GM19351 (cell line): ENCODE results near the gene SIRT2.

Source experiments
- ATAC-seq: cut with Tn5 transposase; IDR thresholded peaks from one replicate; pipeline ENCODE4 v1.9.1; 2021; ENCODE audit warnings: mild to moderate bottlenecking, moderate library complexity; ENCODE audit not compliant: unreplicated experiment

Gene SIRT2

GRCh38 chr19:38848299-38849146 is 50.9 kb downstream of the SIRT2 start:
- ATAC-seq = no peak

- no peak for ATAC-seq
Observed at GRCh38 chr19:38846097-38846496, 53.3 kb downstream of the SIRT2 start.

GRCh38 chr19:38845374-38846024 is 53.9 kb downstream of the SIRT2 start:
- no peak for ATAC-seq

- ATAC-seq = no peak
Observed at GRCh38 chr19:38844093-38844686, 55.2 kb downstream of the SIRT2 start.

GRCh38 chr19:38843175-38843758 is 56.2 kb downstream of the SIRT2 start:
- ATAC-seq = no peak

GRCh38 chr19:38842439-38843174 is 56.8 kb downstream of the SIRT2 start:
- ATAC-seq = no peak

- ATAC-seq = no peak
Observed at GRCh38 chr19:38841787-38842438, 57.5 kb downstream of the SIRT2 start.

GRCh38 chr19:38841180-38841766 is 58.1 kb downstream of the SIRT2 start:
- no peak for ATAC-seq

GRCh38 chr19:38840583-38840968 is 58.8 kb downstream of the SIRT2 start:
- ATAC-seq = no peak

- ATAC-seq = no peak
Observed at GRCh38 chr19:38839816-38840582, 59.4 kb downstream of the SIRT2 start.

GRCh38 chr19:38838986-38839761 is 60.2 kb downstream of the SIRT2 start:
- no peak for ATAC-seq

- ATAC-seq = no peak
Observed at GRCh38 chr19:38838208-38838985, 61.0 kb downstream of the SIRT2 start.

GRCh38 chr19:38837656-38838121 is 61.7 kb downstream of the SIRT2 start:
- no peak for ATAC-seq

GRCh38 chr19:38836983-38837626 is 62.3 kb downstream of the SIRT2 start:
- ATAC-seq = no peak

GRCh38 chr19:38836159-38836982 is 63.0 kb downstream of the SIRT2 start:
- ATAC-seq = no peak

- ATAC-seq = no peak
Observed at GRCh38 chr19:38834590-38834989, 64.8 kb downstream of the SIRT2 start.
